SK-N-SH (cell line): ENCODE data around the gene CCDC106.

Experiments
- CTCF ChIP-seq: fragments of 200-600 bp; sonication (generic); IDR thresholded peaks from 2 replicates; pipeline ENCODE4 v1.6.1; 2017; ENCODE audit warnings: antibody characterized with exemption, mild to moderate bottlenecking, moderate library complexity
- EZH2phosphoT487 ChIP-seq: fragments of 200-600 bp; sonication (generic); IDR thresholded peaks from 2 replicates; pipeline ENCODE4 v1.6.1; 2017; ENCODE audit warnings: low read depth, mixed run types, mild to moderate bottlenecking, antibody characterized with exemption, moderate library complexity, borderline replicate concordance
- FOXJ3 ChIP-seq: sonication (generic); formaldehyde crosslinking; IDR thresholded peaks from 2 replicates; pipeline ENCODE4 v1.5.1; 2020; ENCODE audit warnings: mild to moderate bottlenecking, missing genetic modification reagents
- POLR2AphosphoS5 ChIP-seq: IDR thresholded peaks from 2 replicates; pipeline ENCODE4 v1.6.1; 2012; ENCODE audit warnings: low read depth, low read length
- REST ChIP-seq: IDR thresholded peaks from 2 replicates; pipeline ENCODE4 v1.6.1; 2012; ENCODE audit warnings: mild to moderate bottlenecking, low read depth, low read length, moderate library complexity
- RFX5 ChIP-seq: IDR thresholded peaks from 2 replicates; pipeline ENCODE4 v1.6.1; 2012; ENCODE audit warnings: mild to moderate bottlenecking, improper control_type of control experiment, low read length
- SIN3A ChIP-seq: IDR thresholded peaks from 2 replicates; pipeline ENCODE4 v1.6.1; 2012; ENCODE audit warnings: low read depth, mild to moderate bottlenecking, low read length, moderate library complexity, borderline replicate concordance
- SMC3 ChIP-seq: IDR thresholded peaks from 2 replicates; pipeline ENCODE4 v1.6.1; 2012; ENCODE audit warnings: low read depth, low read length, improper control_type of control experiment
- TAF1 ChIP-seq: IDR thresholded peaks from 2 replicates; pipeline ENCODE4 v1.6.1; 2012; ENCODE audit warnings: low read depth, mild to moderate bottlenecking, low read length, moderate library complexity, borderline replicate concordance

- TF ChIP-seq CTCF: no peak
- TF ChIP-seq EZH2phosphoT487: no peak
- TF ChIP-seq SMC3: no peak
- no peak for TF ChIP-seq SIN3A
- TF ChIP-seq FOXJ3 (CRISPR knock-in tag): no peak
- TF ChIP-seq TAF1: no peak
- no peak for TF ChIP-seq REST
- TF ChIP-seq RFX5: no peak
- no peak for TF ChIP-seq POLR2AphosphoS5
Measured at GRCh38 chr19:55621205-55621672, 26.8 kb upstream of the CCDC106 start.
